ENCODE results near the gene CUX1.

CUX1 gene

GRCh38 chr7:102054158-102054557 is 236.7 kb downstream of the CUX1 start:
- no peak for DNase-seq

GRCh38 chr7:102055181-102055976 is 238.0 kb downstream of the CUX1 start:
- DNase-seq: no peak

DNA sequence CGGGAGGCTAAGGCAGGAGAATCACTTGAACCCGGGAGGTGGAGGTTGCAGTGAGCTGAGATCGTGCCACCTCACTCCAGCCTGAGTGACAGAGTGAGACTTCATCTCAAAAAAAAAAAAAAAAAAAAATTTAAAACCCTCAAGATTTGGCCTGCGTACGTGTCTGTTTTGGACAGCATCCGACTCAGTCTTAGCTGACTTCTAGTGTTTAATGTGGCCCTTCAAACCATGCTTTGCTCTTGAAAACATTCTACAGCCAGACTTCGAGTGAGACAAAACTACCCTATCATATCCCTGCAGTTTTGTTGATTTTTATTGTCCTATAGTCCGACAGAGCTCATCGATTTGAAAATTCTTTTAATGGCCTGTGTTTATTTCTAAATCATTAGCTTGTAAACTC is 242.1 kb downstream of the CUX1 start:
- DNase-seq: no peak

GRCh38 chr7:102061354-102061945 is 244.0 kb downstream of the CUX1 start:
- DNase-seq: no peak

- no peak for DNase-seq
These were observed 244.6 kb downstream of the CUX1 start for GRCh38 chr7:102061981-102062390.

DNA sequence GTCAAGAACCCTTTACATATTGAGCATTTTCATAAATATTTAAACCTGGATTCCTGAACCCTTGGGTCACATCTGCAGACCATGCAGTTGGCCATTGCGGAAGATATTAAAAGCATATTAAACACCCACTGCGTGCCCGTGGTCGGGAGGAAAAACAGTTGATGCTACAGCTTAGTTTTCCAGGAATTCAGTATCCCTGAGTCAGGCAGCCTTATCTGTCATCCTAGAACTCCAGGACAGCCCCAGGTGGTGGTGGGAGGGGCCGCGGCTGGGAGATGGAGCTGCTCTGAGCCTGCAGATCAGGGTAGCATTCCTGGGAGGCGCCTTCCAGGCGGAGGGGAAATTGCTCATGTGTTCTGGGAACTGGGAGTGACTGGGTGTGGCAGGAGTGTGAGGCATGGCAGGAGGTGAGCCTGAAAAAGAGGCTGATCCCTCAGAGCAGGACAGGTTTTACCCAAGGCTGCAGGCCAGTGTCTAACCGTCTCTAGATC is 246.3 kb downstream of the CUX1 start:
- no peak for DNase-seq

DNA sequence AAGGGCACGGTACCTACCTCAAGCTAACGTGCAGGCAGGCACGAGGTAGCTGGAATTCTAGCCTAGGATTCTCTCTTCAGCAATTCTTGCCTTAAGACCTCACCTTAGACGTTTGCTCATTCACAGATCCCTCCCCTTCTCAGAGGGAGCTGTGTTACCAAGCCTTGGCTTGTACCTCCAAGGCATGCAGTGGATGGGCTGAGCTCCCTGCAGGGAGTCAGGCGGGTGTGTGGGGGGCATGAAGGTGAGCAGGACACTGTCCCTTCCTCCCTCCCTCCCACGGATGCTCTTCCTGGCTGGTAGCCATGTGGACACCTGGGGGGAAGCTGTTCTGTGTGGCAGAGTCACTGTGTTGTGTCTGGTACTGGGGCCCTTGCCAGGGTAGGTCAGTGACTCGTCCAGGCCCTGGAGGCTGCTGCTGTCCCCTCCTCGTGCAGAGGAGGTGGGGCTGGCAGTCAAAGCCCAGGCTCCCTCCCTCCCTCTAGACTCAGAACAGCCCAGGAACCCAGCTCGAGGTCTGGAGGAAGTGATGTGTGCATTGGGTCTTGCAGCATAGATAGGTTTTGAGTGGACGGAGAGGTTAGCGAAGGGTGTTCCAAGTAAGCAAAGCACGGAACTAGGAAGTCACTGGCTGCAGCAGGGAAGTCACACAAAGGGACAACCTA is 247.1 kb downstream of the CUX1 start:
- no peak for DNase-seq

GRCh38 chr7:102065226-102065625 is 247.8 kb downstream of the CUX1 start:
- DNase-seq: no peak

DNA sequence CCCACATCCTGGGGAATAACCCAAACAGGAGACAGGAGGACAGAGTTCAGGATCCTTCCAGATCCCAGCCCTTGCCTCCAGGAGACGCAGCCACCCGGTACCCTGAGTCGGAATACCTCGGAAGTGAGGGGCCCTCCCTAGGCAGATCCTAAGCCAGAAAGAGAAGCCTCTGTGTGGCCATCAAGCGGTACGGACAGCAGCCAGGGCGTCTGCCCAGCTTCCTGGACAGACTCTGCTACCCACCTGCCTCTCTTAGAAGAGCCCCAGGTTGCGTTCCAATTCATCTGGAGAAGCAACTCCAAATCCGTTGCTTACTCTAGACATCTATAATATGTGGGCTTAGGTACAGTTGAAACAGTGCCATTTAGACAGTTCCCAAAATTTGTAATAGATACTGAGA is 249.1 kb downstream of the CUX1 start:
- DNase-seq: no peak

- no peak for DNase-seq
These were observed 251.4 kb downstream of the CUX1 start for GRCh38 chr7:102068846-102069245.

DNA sequence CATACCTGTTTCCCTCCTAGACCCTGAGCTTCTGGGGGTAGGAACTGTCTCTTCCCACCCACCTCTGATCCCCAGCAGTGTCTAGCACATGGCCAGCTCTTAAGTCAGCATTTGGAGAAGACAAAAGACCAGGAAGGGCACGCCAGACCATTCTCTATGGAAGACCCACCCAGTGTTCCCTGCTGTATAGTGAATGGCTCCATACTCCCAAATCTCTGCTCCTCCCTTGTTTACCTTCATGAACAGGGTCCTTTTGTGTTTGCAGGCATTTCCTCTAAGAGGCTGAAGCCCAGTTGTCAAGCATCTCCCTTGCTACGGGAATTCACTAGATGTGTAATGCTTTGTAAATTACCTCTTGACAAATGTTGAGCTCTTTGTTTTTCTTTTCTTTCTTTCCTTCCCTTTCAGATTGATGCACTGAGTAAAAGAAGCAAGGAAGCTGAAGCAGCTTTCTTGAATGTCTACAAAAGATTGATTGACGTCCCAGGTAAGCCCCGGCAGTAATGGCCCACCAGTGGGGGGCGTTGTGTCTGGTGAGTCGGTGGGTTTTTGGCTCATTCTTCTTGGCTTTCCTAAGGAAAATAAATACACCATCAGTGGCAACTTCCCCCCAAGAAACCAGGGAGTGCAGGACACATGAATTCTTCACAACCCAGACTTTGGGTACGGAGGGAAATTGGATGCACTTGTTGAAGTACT is 252.7 kb downstream of the CUX1 start:
- DNase-seq: no peak

GRCh38 chr7:102072003-102072402 is 254.6 kb downstream of the CUX1 start:
- no peak for DNase-seq

DNA sequence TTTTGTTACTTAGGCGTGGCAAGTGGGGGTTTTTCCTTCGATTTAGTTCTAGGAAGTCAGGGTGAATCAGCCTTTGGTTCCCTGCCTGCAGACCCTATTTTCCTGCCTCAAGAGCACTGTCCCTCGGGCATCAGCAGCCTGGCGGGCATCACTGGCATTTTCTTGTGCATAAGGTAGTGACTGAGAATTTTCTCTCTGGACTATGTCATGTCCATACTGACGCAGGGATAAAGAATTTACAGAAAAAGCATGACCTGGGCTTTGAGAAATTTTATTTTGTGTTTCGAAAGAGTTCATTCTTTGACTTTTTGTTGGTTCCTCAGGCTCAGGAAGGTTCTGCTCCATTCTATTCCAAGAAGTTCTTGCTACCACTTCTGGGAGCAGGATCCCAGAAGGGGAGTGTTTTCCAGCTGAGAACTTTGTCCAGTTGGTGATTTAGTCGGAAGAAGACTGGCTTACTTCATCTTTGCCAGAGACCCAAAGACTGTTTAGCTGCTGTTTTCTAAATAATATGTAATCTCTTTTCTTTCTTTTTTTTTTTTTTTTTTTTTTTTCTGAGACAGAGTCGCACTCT is 255.3 kb downstream of the CUX1 start:
- no peak for DNase-seq

DNA sequence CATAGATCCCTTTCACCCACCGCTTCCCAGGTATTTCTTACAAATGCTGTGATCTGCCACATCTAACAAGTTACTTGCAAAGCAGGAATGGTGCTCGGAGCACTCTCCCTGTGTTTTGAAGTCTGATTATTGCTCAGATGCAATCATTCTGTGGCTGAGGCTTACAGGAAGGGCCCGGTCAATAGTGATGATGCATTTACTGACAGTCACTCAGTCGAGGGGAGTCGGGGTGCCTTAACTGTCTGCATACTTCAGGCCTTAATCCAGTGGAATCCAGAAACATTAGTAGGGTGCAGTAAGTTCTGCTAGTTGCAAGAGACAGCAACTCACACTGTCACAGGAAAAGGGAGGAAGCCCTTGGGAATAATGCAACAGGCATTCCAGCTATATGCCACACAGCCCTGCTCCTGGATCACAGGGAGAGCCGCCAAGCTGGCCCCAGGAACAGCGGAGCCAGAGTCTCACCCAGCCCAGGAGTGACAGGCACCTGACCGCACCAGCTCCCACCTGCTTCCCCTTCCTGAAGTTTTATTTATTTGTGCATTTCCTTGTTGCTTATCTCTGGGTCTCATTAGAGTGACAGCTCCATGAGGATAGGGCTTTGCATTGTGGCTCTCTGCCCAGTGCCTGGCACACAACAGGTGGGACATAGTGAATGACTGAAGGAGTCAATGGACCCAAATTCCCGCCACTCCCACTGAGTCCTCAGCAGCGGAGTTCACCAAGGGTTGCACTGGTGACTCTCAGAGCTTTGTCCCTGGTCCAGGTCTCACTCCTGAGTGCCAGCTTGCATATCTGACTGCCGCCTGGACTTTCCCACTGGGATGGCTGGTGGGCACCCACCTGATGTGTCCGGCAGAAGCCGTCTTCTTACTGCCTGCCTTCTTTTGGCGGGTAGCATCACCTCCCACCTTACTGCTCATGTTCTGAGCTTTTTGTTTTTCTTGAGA is 256.8 kb downstream of the CUX1 start:
- no peak for DNase-seq

GRCh38 chr7:102075126-102075525 is 257.7 kb downstream of the CUX1 start:
- DNase-seq: no peak

DNA sequence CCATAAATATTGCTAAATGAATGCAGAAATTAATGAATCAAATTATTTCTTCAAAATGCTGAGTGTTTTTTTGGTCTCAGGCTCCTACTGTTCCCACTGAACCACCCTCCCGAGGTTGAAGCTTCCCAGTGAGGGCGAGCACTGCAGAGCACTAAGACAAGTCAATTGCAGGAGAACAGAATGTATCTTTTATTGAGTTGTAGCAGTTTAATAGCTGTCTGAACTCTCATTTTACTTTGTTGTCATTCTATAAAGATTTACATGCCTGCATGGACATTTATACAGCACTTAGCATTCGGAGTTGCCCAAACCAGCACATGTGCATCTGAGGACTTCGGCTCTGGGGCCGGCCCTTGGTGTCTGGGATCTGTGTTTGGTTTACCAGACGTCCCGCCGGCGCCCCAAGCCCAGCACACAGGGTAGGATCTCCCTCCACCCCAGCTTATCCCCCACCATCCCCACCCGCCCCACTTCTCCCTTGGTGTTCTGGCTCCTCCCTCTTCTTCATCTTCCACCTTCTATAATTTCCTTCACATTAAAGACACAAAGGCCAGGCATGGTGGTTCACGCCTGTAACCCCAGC is 258.2 kb downstream of the CUX1 start:
- DNase-seq: no peak

- no peak for DNase-seq
These were observed 259.7 kb downstream of the CUX1 start for GRCh38 chr7:102077081-102077480.

DNA sequence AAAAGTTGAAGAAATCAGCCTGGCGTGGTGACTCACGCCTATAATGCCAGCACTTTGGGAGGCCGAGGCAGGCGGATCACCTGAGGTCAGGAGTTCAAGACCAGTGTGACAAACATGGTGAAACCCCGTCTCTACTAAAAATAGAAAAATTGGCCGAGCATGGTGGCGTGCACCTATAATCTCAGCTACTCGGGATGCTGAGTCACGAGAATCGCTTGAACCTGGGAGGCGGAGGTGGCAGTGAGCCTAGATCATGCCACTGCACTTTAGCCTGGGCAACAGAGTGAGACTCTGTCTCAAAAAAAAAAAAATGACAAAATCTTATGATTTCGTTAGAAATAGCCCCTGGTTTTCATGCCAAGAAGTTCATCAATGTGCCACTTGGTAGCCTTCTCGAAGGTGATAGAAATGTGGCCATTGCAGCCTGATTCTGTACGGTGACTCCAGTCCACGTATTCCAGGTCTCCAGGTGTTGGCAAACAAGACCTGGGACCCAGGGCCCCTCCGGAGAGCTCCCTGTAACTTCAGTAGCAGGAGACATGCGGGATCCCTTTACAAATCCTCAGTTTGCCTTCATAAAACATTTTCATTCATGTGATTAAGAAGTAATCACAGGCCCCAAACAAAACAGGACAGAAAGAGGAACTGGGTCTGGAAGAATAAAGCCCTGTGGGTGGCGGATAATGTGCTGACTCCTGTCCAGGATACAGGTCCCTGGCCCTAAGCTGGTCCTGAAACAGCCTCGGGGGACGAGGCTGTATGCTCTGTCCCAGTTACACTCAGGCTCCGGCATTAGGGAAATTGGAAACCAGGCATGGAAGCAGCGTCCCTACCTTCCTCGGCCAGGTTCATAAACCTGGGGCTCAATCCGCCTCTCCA is 262.0 kb downstream of the CUX1 start:
- no peak for DNase-seq

- no peak for DNase-seq
These were observed 262.6 kb downstream of the CUX1 start for GRCh38 chr7:102080019-102080433.
